ENCODE results near the gene OTOGL.
"Not testable (repeated sequence)": the region's sequence is repeated elsewhere in the genome, so short reads cannot be mapped to it uniquely, and the experiment has no call there.

OTOGL gene

DNA sequence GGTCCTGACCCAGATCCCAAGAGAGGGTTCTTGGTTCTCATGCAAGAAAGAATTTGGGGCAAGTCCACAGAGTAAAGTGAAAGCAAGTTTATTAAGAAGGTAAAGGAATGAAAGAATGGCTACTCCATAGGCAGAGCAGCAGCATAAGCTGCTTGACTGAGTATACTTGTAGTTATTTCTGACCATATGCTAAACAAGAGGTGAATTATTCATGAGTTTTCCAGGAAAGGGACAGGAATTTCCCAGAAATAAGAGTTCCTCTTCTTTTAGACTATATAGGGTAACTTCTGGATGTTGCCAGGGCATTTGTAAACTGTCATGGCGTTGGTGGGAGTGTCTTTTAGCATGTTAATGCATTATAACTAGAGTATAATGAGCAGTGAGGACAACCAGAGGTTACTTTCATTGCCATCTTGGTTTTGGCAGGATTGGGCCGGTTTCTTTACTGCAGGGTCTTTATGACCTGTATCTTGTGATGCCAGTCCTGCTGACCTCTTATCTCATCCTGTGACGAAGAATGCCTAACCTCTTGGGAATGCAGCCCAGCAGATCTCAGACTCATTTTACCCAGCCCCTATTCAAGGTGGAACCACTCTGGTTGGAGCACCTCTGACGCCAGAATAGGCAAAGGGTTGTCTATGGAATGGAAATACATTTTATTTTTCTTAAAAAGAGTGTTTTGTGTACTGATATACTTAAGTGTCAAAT is 113.8 kb downstream of the OTOGL start:
- Mint-ChIP-seq H3K27ac (no peak overlapping the region), H3K36me3 (ENCODE audit: low read depth) (no peaks in the 10 kb centered on the region), H3K4me3 (no peak overlapping the region), H3K27me3 (ENCODE audit: low read depth) (peaks cover 3% of the 10 kb centered on the region), H3K9me3 (no peaks in the 10 kb centered on the region), H3K4me1 (ENCODE audit: low read depth) (no peaks in the 10 kb centered on the region)

DNA sequence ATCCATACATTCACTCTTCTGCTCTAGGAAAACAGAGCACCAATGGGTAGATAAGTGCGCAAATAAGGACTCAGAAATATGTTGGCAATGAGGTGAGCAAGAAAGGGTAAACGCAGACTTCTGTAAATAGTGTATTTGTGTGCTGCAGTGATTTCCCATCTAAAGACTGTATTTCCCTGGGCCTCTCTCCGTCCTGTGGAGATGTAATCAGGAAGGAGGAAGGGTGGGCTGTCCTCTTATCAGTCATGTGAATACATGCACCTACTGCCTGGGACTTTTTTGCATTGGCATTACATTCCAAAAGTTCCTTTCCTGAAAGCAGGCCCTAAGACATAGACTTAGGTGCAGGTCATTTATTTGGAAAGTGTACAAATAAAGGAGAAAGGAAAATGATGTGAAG is 114.5 kb downstream of the OTOGL start:
- Mint-ChIP-seq H3K36me3 (ENCODE audit: low read depth) (no peaks in the 10 kb centered on the region), H3K4me1 (ENCODE audit: low read depth) (no peaks in the 10 kb centered on the region), H3K9me3 (no peaks in the 10 kb centered on the region), H3K4me3 (no peak overlapping the region), H3K27ac (no peak overlapping the region), H3K27me3 (ENCODE audit: low read depth) (no peaks in the 10 kb centered on the region)

DNA sequence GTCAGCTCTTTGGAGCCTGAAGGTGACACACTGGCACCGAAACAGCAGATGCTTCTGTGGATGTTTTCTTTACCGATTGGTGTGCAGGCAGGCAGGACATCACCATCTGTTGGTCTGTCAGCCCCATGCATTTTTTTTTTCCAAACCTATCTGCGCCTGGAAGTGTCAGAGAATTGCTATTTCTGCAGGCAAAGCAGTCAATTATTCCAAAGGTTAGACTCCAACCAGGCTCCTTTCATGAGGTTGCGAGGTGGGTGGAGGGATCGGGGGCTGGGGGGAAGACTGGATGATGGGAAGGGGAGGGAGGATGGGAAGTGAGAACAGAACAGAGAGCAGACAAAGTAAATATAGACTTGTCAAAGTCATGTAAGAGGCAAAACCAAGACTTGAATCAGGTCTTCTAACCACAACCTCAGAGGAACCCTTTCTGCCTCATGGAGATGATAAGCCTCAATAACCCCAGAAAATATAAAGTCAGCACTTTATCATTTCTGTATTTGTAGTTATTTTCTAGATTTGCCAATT is 117.7 kb downstream of the OTOGL start:
- no peaks in the 10 kb centered on the region for H3K9me3 Mint-ChIP-seq
- H3K36me3 Mint-ChIP-seq (ENCODE audit: low read depth), result no peaks in the 10 kb centered on the region
- H3K4me3 Mint-ChIP-seq, result no peak overlapping the region
- no peak overlapping the region for H3K27ac Mint-ChIP-seq
- H3K4me1 Mint-ChIP-seq (ENCODE audit: low read depth), result no peaks in the 10 kb centered on the region
- no peaks in the 10 kb centered on the region for H3K27me3 Mint-ChIP-seq (ENCODE audit: low read depth)

DNA sequence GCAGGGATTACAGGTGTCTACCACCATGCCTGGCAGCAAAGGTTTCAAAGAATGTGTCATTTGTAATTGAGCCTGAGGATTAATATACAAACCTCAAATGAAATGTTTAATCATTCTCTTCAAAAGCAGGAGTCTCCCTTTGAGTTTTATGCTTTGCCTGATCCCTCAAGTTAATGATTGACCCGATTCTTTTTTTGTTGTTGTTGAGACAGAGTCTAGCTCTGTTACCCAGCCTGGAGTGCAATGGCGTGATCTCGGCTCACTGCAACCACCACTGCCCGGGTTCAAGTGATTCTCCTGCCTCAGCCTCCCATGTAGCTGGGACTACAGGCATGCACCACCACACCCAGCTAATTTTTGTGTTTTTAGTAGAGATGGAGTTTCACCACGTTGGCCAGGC is 119.6 kb downstream of the OTOGL start:
- H3K9me3 Mint-ChIP-seq; H3K4me1 Mint-ChIP-seq (ENCODE audit: low read depth); H3K27me3 Mint-ChIP-seq (ENCODE audit: low read depth); H3K36me3 Mint-ChIP-seq (ENCODE audit: low read depth); H3K4me3 Mint-ChIP-seq; H3K27ac Mint-ChIP-seq: not testable (repeated sequence)

DNA sequence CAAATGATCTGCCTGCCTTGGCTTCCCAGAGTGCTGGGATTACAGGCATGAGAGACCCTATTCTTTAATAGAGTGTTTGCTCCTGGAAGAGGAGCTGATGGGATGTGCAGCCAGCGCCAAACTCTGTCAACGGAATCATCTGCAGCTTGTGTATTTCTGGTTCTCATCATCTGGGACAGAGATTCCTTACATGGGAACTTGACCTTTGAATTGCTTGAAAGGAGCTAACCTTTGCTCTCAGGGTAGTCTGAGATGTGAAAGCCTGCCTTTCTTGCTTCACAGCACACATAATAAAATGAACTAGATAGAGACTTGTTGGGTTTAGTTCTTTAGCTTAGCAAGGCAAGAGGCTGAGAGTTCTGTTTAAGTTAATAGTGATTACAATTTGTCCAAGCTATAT is 120.0 kb downstream of the OTOGL start:
- no peaks in the 10 kb centered on the region for H3K36me3 Mint-ChIP-seq (ENCODE audit: low read depth)
- H3K27me3 Mint-ChIP-seq (ENCODE audit: low read depth), result no peaks in the 10 kb centered on the region
- no peaks in the 10 kb centered on the region for H3K9me3 Mint-ChIP-seq
- no peak overlapping the region for H3K4me3 Mint-ChIP-seq
- no peak overlapping the region for H3K27ac Mint-ChIP-seq
- H3K4me1 Mint-ChIP-seq (ENCODE audit: low read depth), result no peaks in the 10 kb centered on the region

DNA sequence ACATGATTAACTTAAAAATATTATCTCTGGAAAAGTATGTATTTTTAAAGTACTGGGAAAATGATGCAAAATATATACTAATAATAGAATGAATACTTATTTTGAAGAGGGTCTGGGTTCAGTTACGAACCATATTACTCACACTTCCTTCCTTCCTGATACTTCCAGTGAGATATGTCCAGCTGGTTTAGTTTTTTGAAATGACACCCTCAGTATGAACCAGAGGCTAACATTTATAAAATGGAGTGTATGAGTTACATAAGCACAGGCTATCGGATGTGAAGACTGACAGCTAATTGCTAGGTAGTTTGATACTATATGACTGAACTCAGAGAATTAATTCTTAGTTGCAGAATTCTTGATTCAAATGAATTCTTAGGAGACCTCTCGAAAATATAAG is 122.9 kb downstream of the OTOGL start:
- no peak overlapping the region for H3K4me3 Mint-ChIP-seq
- no peak overlapping the region for H3K27ac Mint-ChIP-seq
- no peaks in the 10 kb centered on the region for H3K4me1 Mint-ChIP-seq (ENCODE audit: low read depth)
- H3K27me3 Mint-ChIP-seq (ENCODE audit: low read depth), result peaks cover 3% of the 10 kb centered on the region
- no peaks in the 10 kb centered on the region for H3K9me3 Mint-ChIP-seq
- H3K36me3 Mint-ChIP-seq (ENCODE audit: low read depth), result no peaks in the 10 kb centered on the region

DNA sequence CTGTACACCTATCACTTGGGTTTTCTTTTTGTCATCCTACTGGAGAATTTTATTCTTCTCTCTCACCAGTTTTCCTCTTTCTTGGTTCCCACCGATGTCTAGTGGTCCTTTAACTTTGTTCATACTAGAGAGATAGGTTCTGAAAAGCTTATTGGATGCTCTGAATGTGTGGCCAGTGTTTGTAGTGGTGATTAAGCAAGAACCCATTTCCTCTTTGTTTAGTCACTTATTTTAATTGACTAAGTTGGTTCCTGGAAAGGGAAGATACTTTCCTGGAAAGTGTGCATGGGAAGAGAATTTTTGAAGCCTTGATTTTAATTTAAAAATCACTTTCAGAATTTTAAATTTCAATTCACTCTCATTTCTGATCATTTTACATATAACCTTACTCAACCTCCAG is 127.2 kb downstream of the OTOGL start:
- Mint-ChIP-seq H3K27me3 (ENCODE audit: low read depth) (peaks cover 3% of the 10 kb centered on the region), H3K4me3 (no peak overlapping the region), H3K36me3 (ENCODE audit: low read depth) (no peaks in the 10 kb centered on the region), H3K9me3 (no peaks in the 10 kb centered on the region), H3K4me1 (ENCODE audit: low read depth) (no peaks in the 10 kb centered on the region), H3K27ac (no peak overlapping the region)

DNA sequence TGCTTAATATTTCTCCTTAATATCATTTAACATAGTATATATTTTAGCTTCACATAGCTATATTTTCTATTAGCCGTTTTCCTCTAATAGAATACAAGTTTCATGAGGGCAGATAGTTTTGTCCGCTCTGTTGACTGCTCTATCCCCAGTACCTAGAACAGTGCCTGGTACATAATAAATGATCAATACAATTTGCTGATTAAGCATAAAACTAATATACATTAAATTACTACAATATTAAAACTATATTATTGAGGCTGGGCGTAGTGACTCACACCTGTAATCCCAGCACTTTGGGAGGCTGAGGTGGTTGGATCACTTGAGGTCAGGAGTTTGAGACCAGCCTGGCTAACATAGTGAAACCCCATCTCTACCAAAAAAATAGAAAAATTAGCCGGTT is 128.6 kb downstream of the OTOGL start:
- not testable (repeated sequence) for H3K4me3 Mint-ChIP-seq; H3K36me3 Mint-ChIP-seq (ENCODE audit: low read depth); H3K27me3 Mint-ChIP-seq (ENCODE audit: low read depth); H3K27ac Mint-ChIP-seq; H3K9me3 Mint-ChIP-seq; H3K4me1 Mint-ChIP-seq (ENCODE audit: low read depth)

DNA sequence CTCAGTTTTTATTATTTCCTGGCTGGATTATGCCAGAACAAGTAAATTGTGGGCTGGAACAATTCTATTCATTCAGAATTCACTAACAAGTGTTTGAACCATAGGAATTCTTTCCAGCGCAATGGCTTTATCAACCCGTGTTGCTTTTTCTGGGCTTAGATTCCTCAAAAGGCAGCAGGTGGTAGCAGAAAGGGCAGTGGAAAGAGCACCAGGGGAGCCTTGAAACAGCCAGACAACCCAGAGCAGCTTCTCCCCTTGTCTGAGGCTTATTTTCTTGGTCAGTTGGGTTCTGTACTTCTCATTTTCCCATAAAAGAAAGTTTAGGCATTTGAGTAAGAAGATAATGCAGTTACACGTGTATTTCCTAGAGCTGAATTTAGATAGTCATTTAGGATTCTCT is 130.7 kb downstream of the OTOGL start:
- no peaks in the 10 kb centered on the region for H3K9me3 Mint-ChIP-seq
- H3K36me3 Mint-ChIP-seq (ENCODE audit: low read depth), result no peaks in the 10 kb centered on the region
- no peaks in the 10 kb centered on the region for H3K4me1 Mint-ChIP-seq (ENCODE audit: low read depth)
- H3K27me3 Mint-ChIP-seq (ENCODE audit: low read depth), result peaks cover 3% of the 10 kb centered on the region
- no peak overlapping the region for H3K27ac Mint-ChIP-seq
- no peak overlapping the region for H3K4me3 Mint-ChIP-seq

DNA sequence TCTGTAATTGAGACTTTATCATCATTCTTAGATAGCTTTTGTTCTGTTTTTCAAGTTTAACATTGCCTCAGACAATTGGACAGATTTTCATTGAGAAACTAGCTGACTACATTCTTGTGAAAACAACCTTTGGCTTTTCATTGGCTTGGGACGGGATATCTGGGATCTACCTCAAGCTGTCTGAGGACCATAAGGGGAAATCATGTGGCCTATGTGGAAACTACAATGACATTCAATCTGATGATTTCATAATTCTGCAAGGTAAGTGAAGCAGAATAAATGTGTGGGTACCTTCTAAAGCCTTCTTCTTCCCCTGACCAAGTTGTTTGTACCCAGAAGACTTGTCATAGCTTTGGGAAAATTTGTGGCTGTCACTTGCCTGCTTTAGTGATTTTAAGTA is 133.5 kb downstream of the OTOGL start:
- Mint-ChIP-seq H3K9me3 (no peaks in the 10 kb centered on the region), H3K4me3 (no peak overlapping the region), H3K27me3 (ENCODE audit: low read depth) (no peaks in the 10 kb centered on the region), H3K36me3 (ENCODE audit: low read depth) (no peaks in the 10 kb centered on the region), H3K27ac (no peak overlapping the region), H3K4me1 (ENCODE audit: low read depth) (no peaks in the 10 kb centered on the region)

DNA sequence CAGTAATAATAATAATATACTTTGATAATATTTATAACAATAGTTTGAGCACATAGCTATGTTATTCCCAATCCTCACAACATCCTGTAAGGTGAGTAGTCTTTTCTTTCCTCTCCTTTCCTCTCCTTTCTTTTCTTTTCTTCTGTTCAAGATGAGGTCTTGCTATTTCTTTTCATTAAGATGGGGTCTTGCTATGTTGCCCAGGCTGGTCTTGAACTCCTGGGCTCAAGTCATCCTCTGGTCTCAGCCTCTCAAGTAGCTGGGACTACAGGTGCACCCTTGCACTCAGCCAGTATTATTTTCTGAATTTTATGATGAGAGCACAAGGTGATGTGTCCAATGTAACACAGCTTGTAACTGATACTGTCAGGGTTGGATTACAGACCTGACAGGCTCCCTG is 134.6 kb downstream of the OTOGL start:
- no peaks in the 10 kb centered on the region for H3K27me3 Mint-ChIP-seq (ENCODE audit: low read depth)
- H3K9me3 Mint-ChIP-seq, result no peaks in the 10 kb centered on the region
- no peaks in the 10 kb centered on the region for H3K4me1 Mint-ChIP-seq (ENCODE audit: low read depth)
- H3K4me3 Mint-ChIP-seq, result no peak overlapping the region
- H3K27ac Mint-ChIP-seq, result no peak overlapping the region
- H3K36me3 Mint-ChIP-seq (ENCODE audit: low read depth), result no peaks in the 10 kb centered on the region

DNA sequence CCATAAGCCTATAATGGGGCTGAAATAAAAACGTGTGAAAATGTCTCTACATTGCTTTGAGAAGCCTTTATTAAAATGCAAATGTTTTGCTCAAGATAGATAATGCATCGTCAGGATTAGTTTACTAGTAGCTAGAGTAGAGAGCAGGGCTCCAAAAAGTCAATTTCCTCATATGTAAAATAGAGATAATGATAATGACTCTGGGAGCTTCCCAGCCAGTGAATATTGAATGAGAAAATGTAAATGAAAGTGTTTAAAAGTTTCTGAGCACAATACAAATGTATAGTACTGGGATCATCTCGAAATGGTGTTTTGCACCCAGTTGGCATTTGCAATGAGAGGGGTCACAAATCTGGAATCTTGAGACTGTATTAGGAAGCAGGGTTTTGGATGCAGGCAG is 135.3 kb downstream of the OTOGL start:
- H3K9me3 Mint-ChIP-seq, result no peaks in the 10 kb centered on the region
- no peaks in the 10 kb centered on the region for H3K27me3 Mint-ChIP-seq (ENCODE audit: low read depth)
- H3K36me3 Mint-ChIP-seq (ENCODE audit: low read depth), result no peaks in the 10 kb centered on the region
- H3K27ac Mint-ChIP-seq, result no peak overlapping the region
- no peak overlapping the region for H3K4me3 Mint-ChIP-seq
- no peaks in the 10 kb centered on the region for H3K4me1 Mint-ChIP-seq (ENCODE audit: low read depth)

DNA sequence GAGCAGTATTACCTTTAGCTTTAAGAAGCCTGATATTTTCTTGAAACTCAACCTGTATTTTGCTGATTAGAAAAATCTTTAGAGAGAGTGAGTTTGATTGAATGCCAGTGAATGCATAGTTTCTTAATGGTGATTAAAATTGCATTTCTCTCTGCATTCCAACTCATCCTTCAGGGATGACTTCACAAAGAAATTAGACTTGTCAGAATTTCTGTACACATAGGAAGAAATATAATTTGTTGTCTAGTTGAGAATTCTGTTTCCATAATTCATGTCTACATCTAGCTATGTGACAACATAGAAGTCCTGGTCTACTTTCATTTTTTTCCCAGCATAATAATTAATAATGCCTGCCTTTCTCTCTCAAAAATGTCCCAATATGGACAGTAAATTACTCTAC is 136.6 kb downstream of the OTOGL start:
- Mint-ChIP-seq H3K4me1 (ENCODE audit: low read depth) (no peaks in the 10 kb centered on the region), H3K27me3 (ENCODE audit: low read depth) (no peaks in the 10 kb centered on the region), H3K36me3 (ENCODE audit: low read depth) (no peaks in the 10 kb centered on the region), H3K4me3 (no peak overlapping the region), H3K9me3 (no peaks in the 10 kb centered on the region), H3K27ac (no peak overlapping the region)

DNA sequence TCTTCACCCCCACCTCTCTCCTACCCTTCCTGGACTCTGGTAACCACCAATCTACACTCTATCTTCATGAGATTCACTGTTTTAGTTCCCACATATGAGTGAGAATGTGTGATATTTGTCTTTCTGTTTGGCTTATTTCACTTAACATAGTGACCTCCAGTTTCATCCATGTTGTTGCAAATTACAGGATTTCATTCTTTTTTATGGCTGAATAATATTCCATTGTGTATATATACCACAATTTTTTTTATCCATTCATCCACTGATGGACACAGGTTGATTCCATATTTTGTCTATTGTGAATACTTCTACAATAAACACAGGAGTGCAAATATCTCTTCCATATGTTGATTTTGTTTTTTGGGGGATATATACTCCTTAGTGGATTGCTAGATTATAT is 140.5 kb downstream of the OTOGL start:
- Mint-ChIP-seq H3K4me3 (no peak overlapping the region), H3K36me3 (ENCODE audit: low read depth) (no peaks in the 10 kb centered on the region), H3K4me1 (ENCODE audit: low read depth) (no peaks in the 10 kb centered on the region), H3K27me3 (ENCODE audit: low read depth) (no peaks in the 10 kb centered on the region), H3K9me3 (no peaks in the 10 kb centered on the region), H3K27ac (no peak overlapping the region)

DNA sequence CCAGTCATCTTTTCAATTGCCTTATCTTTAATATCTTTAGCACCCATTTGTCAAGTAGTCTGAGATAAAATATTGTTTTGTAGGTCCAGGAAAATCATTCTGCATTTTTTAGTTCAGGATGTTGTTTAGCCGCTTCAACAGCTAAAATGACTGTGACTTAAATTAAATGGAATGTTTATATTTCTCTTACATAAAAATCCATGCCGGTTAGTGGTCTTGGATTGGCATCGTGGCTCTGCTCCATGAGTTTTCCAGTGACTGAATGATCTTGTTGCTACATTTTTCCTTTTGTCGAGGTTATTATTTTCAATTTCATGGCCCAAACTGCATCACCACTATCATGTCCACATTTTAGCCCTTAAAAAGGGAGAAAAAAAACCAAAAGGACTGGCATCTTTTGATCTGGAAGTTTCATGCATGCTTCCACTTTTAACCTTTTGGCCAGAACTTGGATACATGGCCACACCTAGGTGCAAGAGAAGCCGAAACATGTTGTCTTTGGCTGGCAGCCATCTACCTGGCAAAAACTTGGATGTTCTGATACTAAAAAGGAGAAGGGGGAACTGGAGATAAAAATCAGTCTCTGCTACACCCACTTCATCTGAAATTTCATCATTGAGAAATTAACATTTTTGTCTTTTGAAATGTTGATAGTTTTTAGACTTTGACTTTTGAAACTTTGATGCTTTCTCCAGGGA is 142.4 kb downstream of the OTOGL start:
- Mint-ChIP-seq H3K27me3 (ENCODE audit: low read depth) (no peaks in the 10 kb centered on the region), H3K36me3 (ENCODE audit: low read depth) (no peaks in the 10 kb centered on the region), H3K4me1 (ENCODE audit: low read depth) (no peaks in the 10 kb centered on the region), H3K9me3 (no peaks in the 10 kb centered on the region), H3K4me3 (no peak overlapping the region), H3K27ac (no peak overlapping the region)
